Hepatocyte (in vitro differentiated cells): ENCODE data around the gene CRADD.

ENCODE experiments used
- EZH2 ChIP-seq: fragments of 200-600 bp; sonication (generic); IDR thresholded peaks from 2 replicates; pipeline ENCODE4 v1.6.1; 2016; ENCODE audit warnings: antibody characterized with exemption, mild to moderate bottlenecking, borderline replicate concordance
- EZH2phosphoT487 ChIP-seq: fragments of 200-600 bp; sonication (generic); IDR thresholded peaks from one replicate; pipeline ENCODE4 v1.6.1; 2018; ENCODE audit warnings: antibody characterized with exemption, mild to moderate bottlenecking, low read depth, moderate library complexity; ENCODE audit not compliant: unreplicated experiment, severe bottlenecking
- TF ChIP-seq, protein P1 (sequence below): fragments of 200-600 bp; sonication (generic); IDR thresholded peaks from 2 replicates; pipeline ENCODE4 v1.5.1; 2016; ENCODE audit warnings: antibody characterized with exemption, mild to moderate bottlenecking; ENCODE audit not compliant: poor library complexity

DNA sequence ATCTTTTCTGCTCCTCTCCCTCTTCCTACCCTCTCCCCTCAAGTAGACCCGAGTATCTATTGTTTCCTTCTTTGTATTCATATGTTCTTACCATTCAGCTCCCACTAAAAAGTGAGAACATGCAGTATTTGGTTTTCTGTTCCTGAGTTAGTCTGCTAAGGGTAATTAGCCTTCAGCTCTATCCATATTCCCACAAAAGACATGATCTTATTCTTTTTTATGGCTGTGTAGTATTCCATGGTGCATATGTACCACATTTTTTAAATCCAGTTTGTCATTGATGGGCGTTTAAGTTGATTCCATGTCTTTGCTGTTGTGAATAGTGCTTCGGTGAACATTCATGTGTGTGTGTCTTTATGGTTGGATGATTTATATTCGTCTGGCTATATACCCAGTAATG lies 32.2 kb downstream of the CRADD start:
- TF ChIP-seq, protein P1, sequence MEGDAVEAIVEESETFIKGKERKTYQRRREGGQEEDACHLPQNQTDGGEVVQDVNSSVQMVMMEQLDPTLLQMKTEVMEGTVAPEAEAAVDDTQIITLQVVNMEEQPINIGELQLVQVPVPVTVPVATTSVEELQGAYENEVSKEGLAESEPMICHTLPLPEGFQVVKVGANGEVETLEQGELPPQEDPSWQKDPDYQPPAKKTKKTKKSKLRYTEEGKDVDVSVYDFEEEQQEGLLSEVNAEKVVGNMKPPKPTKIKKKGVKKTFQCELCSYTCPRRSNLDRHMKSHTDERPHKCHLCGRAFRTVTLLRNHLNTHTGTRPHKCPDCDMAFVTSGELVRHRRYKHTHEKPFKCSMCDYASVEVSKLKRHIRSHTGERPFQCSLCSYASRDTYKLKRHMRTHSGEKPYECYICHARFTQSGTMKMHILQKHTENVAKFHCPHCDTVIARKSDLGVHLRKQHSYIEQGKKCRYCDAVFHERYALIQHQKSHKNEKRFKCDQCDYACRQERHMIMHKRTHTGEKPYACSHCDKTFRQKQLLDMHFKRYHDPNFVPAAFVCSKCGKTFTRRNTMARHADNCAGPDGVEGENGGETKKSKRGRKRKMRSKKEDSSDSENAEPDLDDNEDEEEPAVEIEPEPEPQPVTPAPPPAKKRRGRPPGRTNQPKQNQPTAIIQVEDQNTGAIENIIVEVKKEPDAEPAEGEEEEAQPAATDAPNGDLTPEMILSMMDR = no peak
- TF ChIP-seq EZH2phosphoT487 = no peak
- no peak for TF ChIP-seq EZH2
